Lower leg skin (tissue), 3 donors: Measurements from ENCODE around the gene AP4M1.

Source experiments
- POLR2A ChIP-seq, 2 donors: fragments of 450-650 bp; IDR thresholded peaks; one replicate each; pipeline ENCODE4 v1.6.1; 2016 to 2017; ENCODE audit warnings: antibody characterized with exemption in 2 of 2, mild to moderate bottlenecking in 1 of 2, moderate library complexity in 1 of 2
- TF ChIP-seq, protein P1 (sequence below), 3 donors: fragments of 450-650 bp; IDR thresholded peaks; one replicate each; pipeline ENCODE4 v1.5.1; 2016; ENCODE audit warnings: antibody characterized with exemption in 3 of 3, mild to moderate bottlenecking in 3 of 3, moderate library complexity in 2 of 3

DNA sequence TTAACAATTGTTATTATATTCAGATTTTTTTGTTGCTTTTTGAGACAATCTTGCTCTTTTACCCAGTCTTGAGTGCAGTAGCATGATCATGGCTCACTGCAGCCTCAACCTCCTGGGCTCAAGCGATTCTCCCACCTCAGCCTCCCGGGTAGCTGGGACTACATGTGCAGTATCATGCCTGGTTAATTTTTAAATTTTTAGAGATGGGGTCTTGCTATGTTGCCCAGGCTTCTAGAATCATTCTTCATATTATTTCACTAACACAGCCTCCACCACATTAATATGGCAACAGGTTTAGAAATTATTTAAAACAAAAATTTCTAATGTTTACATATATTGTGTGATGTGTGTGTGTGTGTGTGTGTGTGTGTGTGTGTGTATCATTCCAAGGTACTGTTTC is 45.8 kb downstream of the AP4M1 start:
- no peak for TF ChIP-seq POLR2A (IDR thresholded peaks at IDR 0.05)
- TF ChIP-seq, protein P1, sequence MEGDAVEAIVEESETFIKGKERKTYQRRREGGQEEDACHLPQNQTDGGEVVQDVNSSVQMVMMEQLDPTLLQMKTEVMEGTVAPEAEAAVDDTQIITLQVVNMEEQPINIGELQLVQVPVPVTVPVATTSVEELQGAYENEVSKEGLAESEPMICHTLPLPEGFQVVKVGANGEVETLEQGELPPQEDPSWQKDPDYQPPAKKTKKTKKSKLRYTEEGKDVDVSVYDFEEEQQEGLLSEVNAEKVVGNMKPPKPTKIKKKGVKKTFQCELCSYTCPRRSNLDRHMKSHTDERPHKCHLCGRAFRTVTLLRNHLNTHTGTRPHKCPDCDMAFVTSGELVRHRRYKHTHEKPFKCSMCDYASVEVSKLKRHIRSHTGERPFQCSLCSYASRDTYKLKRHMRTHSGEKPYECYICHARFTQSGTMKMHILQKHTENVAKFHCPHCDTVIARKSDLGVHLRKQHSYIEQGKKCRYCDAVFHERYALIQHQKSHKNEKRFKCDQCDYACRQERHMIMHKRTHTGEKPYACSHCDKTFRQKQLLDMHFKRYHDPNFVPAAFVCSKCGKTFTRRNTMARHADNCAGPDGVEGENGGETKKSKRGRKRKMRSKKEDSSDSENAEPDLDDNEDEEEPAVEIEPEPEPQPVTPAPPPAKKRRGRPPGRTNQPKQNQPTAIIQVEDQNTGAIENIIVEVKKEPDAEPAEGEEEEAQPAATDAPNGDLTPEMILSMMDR (IDR thresholded peaks at IDR 0.05) = no peak
